Left ventricle myocardium inferior (tissue), 1 donor: ENCODE results near the gene CDR2L. TPM values are rescaled to one million over a fixed set of nuclear protein-coding genes. Genes with fewer than 3 reads are reported as not detected.

Experiments
- DNase-seq: peaks from one replicate; pipeline ENCODE4 v3.0.0-alpha.2; 2020
- H3K27ac ChIP-seq: fragments of 200-600 bp; replicated peaks from 2 replicates; pipeline ENCODE4 v1.8.0; 2021
- H3K27me3 ChIP-seq: fragments of 200-600 bp; 2 replicates; pipeline ENCODE4 v1.8.0; 2021; ENCODE audit warnings: low read depth
- H3K36me3 ChIP-seq: fragments of 200-600 bp; 2 replicates; pipeline ENCODE4 v1.8.0; 2021
- H3K4me1 ChIP-seq: fragments of 200-600 bp; 2 replicates; pipeline ENCODE4 v1.8.0; 2021
- H3K4me3 ChIP-seq: fragments of 200-600 bp; 2 replicates; pipeline ENCODE4 v1.8.0; 2021; ENCODE audit warnings: mild to moderate bottlenecking, moderate library complexity
- H3K9me3 ChIP-seq: fragments of 200-600 bp; replicated peaks from 2 replicates; pipeline ENCODE4 v1.8.0; 2021
- intact Hi-C: fragments of 100-400 bp; cut with micrococcal nuclease; formaldehyde crosslinking; loops from one replicate; pipeline ENCODE4 v1.11.0; 2022
- total RNA-seq: library from RNA; stranded (reverse); fragmentation: NEBNext Ultra II Directional; extraction: Animal tissue kit (Norgen Biotek cat#: 25700); gene quantifications from one replicate; pipeline ENCODE4 v1.2.1, GENCODE V29; 2021
- TF ChIP-seq, protein P1 (sequence below): fragments of 200-600 bp; IDR thresholded peaks from 2 replicates; pipeline ENCODE4 v1.8.0; 2021; ENCODE audit warnings: antibody characterized with exemption, mild to moderate bottlenecking, borderline replicate concordance
- donor health status: DM: no; HTN: yes; CAD: no; lungs with severe emphysema.

The CDR2L gene
- total RNA-seq, 1 donor from 2014 or later: 17.4 TPM

DNA sequence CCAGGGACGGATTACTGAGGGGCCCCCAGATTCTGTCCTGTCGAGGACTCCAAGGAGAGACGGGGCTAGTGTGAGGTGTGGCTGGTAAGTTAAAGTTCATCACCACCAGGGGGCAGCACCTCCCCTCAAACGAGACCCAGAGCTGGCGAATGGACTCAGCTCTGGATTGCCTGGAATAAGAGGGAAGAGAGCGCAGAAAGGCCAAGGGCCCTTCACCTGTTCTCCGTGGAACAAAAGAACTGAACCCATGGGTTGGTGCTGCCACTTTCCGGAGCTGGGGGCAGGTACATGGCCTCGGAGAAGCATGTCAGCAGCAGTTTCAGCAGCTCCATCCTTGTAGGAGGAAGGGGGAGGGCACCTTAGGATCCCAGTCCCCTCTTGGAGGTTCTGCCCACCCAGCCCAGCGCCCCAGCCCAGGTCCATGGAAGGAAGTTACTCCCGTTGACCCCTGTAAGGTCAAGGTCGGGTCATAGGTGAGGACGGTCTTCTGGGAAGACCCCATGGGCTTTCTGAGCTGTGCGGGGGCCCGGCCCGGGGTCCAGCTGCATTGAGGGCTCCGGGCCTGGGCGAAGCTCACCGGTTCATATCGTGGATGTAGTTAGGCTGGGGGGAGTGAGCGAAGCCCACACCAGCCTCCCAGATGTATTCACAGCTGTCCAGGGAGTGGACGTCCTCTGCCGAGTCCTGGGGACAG lies 25.6 kb upstream of the CDR2L start:
- TF ChIP-seq, protein P1, sequence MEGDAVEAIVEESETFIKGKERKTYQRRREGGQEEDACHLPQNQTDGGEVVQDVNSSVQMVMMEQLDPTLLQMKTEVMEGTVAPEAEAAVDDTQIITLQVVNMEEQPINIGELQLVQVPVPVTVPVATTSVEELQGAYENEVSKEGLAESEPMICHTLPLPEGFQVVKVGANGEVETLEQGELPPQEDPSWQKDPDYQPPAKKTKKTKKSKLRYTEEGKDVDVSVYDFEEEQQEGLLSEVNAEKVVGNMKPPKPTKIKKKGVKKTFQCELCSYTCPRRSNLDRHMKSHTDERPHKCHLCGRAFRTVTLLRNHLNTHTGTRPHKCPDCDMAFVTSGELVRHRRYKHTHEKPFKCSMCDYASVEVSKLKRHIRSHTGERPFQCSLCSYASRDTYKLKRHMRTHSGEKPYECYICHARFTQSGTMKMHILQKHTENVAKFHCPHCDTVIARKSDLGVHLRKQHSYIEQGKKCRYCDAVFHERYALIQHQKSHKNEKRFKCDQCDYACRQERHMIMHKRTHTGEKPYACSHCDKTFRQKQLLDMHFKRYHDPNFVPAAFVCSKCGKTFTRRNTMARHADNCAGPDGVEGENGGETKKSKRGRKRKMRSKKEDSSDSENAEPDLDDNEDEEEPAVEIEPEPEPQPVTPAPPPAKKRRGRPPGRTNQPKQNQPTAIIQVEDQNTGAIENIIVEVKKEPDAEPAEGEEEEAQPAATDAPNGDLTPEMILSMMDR: peak; percentile 82
- no peaks in the 10 kb centered on the region for H3K27me3 ChIP-seq
- DNase-seq: peak; percentile 88
- peaks cover under 1% of the 10 kb centered on the region for H3K36me3 ChIP-seq
- no peak overlapping the region for H3K27ac ChIP-seq
- peaks cover 4% of the 10 kb centered on the region for H3K4me1 ChIP-seq
- intact Hi-C loops: no loop called here
- no peak overlapping the region for H3K4me3 ChIP-seq
- H3K9me3 ChIP-seq: no peaks in the 10 kb centered on the region

DNA sequence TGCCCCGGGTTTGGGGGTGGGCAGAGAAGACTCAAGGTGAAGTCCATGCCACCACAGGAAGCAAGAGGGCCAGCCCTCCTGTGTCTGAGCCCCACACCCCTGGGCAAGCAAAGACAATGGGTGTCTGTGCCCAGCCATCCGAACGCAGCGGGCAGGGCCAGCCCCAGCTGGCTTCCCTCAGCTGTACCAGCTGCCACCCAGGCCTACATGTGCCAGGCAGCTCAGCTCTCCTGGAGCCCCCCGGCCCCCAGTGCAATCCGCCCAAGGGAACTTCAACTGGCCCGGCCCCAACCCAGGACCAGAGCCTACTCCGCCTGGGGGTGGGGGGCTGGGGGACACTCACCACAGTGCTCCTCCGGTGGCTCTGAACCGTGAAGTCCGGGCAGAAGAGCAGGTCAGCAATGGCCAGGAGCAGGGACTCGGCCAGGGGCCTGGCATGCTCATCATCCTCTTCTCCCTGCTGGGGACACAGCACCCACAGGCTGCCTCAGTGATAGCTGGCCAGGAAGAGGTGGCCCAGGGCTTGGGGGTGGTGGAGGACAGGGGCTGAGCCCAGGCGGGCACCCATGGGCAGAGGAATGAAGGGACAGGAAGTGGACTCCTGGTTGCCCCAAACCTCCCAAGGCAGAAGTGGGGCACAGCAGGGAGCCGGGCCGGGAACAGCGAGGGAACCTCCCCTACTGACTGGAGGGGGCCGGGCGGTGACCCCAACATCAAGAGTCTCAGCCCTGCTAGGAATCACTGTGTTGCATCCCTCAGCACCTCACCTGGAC lies 24.6 kb upstream of the CDR2L start:
- no peaks in the 10 kb centered on the region for H3K27me3 ChIP-seq
- intact Hi-C loops: no loop called here
- H3K27ac ChIP-seq: no peak overlapping the region
- H3K36me3 ChIP-seq: no peaks in the 10 kb centered on the region
- no peaks in the 10 kb centered on the region for H3K9me3 ChIP-seq
- TF ChIP-seq, protein P1: no peak
- H3K4me3 ChIP-seq: no peak overlapping the region
- peaks cover 4% of the 10 kb centered on the region for H3K4me1 ChIP-seq
- DNase-seq: no peak

DNA sequence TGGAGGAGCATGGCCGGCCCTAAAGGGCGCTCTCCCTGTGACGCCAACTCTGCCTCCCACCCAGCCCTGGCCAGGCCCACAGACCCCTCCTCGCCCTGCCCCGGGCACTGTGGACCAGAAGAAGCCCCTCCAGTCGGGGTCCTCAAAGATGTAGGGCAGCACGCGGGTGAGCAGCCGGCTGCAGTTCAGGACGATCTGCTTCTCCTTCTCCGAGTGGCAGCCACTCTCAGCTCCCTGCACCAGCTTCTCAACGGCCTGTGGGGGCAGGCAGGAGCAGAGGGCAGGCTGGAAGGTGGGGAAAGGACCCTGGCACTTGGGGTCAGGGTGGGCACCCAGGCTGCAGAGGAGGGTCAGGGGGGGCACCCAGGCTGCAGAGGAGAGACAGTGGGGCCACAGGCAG lies 23.8 kb upstream of the CDR2L start:
- Histone ChIP-seq H3K9me3 (no peaks in the 10 kb centered on the region), H3K27me3 (no peaks in the 10 kb centered on the region), H3K27ac (no peak overlapping the region), H3K36me3 (no peaks in the 10 kb centered on the region), H3K4me1 (peaks cover 7% of the 10 kb centered on the region), H3K4me3 (no peak overlapping the region)
- intact Hi-C loops: no loop called here
- TF ChIP-seq, protein P1: no peak
- no peak for DNase-seq

DNA sequence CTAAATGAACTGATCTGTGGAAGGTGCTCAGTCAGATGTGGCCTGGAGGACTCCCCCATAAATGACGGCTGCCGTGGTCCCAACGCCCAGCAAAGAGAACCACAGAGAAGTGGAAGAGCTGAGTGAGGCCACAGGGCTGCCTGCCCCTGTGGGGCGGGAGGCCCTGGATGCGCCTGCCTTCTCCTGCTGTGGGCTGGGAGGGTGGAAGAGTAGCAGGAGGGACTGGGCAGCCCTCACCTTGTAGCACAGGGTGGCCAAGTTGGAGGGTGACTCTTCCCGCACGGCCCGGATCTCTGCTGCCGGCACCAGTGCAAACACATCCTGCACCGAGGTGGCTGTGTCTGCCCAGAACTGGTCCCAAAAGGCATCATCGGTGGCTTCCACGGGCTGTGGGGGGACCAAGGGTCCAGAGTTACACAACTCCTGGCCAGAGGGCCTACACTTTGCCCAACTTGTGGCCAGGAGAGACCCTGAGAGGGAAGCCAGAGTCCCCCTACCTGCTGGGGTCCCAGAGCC lies 23.1 kb upstream of the CDR2L start:
- H3K4me3 ChIP-seq: no peak overlapping the region
- H3K4me1 ChIP-seq: peaks cover 14% of the 10 kb centered on the region
- intact Hi-C loops: no loop called here
- DNase-seq: no peak
- TF ChIP-seq, protein P1: no peak
- H3K9me3 ChIP-seq: no peaks in the 10 kb centered on the region
- no peaks in the 10 kb centered on the region for H3K36me3 ChIP-seq
- no peaks in the 10 kb centered on the region for H3K27me3 ChIP-seq
- no peak overlapping the region for H3K27ac ChIP-seq

DNA sequence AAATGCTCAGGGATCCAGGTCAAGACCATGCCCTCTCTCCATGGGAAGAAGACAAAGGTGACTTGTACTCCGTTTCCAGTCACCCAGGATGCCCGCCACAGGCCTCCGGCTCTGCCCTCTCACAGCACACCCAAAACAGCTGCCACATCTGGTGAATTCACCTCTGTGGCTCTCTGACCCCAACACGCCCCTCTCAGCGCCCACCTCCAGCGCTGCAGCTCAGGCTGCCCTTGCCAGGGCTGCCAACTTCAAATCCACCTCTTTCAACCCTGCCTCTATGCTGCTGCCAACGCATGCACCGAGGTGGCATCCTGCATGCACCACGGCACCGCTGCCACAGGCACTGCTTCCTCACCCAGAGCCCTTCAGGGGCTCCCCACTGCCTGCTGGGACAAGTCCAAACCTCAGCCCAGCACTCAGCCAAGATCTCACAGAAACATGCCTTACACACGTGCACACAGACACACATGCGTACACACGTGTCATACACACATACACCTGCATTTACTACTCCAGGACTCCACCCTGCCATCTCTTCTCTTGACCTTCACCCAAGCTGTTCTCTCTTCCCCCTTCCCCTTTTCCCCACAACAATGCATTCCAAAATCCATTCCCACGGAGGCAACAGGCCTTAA lies 22.3 kb upstream of the CDR2L start:
- Histone ChIP-seq H3K27me3 (no peaks in the 10 kb centered on the region), H3K27ac (no peak overlapping the region), H3K36me3 (no peaks in the 10 kb centered on the region), H3K4me3 (no peak overlapping the region), H3K9me3 (no peaks in the 10 kb centered on the region), H3K4me1 (peaks cover 22% of the 10 kb centered on the region)
- intact Hi-C loops: no loop called here
- TF ChIP-seq, protein P1: no peak
- no peak for DNase-seq
